Measurements from ENCODE around the gene ZNF697. TPM values are rescaled to one million over a fixed set of nuclear protein-coding genes. Genes with fewer than 3 reads are reported as not detected.

ZNF697 gene
- total RNA-seq, 1 donor from 2014 or later, result 11.4 TPM

DNA sequence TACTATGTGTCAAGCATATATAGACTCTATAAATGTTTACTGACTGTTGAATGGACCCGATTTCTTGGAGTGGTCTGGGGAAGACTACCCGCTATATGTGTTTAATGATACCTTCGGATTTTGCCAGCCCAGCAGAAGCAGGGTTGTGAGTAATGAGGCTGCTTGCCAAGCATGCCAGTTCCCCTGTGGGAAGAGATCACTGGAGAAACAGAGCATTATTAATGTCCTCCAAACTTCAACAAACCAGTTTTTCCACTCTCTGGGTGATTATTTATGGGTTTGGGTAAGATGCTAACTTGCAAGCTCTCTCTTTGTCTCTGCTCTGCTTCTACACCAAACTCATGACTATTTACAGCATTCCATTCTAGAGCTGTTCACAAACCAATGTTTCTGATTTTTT, 38.6 kb upstream of the ZNF697 start:
- H3K4me1 ChIP-seq, result no peaks in the 10 kb centered on the region
- H3K27ac ChIP-seq, result no peak overlapping the region
- intact Hi-C loops (cut with DNase I), result no loop called here
- DNase-seq (no peak), ATAC-seq (no peak)
- H3K27me3 ChIP-seq, result no peaks in the 10 kb centered on the region
- no peaks in the 10 kb centered on the region for H3K36me3 ChIP-seq
- TF ChIP-seq CTCF (IDR thresholded peaks at IDR 0.05), result no peak
- H3K4me3 ChIP-seq, result no peak overlapping the region
- no peaks in the 10 kb centered on the region for H3K9me3 ChIP-seq

DNA sequence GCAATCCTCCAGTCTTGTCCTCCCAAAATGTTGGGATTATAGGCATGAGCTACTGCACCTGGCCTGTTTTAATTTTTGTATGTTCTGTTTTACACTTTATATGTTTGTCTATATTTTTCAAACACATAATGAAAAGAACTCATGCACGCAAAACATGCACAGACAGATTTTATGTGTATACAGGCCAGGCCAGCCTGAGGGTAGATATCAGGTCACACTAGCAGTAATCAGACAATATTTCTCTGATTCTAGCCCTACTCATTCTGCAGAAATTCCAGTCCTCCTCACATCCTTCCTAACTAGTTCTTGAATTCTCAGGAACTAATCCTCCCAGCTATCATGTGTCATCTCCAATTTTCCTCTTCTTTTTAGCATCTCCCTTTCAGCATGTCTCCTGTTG, 35.8 kb upstream of the ZNF697 start:
- Histone ChIP-seq H3K36me3 (no peaks in the 10 kb centered on the region), H3K4me1 (no peaks in the 10 kb centered on the region), H3K27ac (no peak overlapping the region), H3K4me3 (no peak overlapping the region), H3K27me3 (no peaks in the 10 kb centered on the region), H3K9me3 (no peaks in the 10 kb centered on the region)
- intact Hi-C loops (cut with DNase I), result no loop called here
- ATAC-seq (no peak), DNase-seq (no peak)
- TF ChIP-seq CTCF (IDR thresholded peaks at IDR 0.05), result no peak

DNA sequence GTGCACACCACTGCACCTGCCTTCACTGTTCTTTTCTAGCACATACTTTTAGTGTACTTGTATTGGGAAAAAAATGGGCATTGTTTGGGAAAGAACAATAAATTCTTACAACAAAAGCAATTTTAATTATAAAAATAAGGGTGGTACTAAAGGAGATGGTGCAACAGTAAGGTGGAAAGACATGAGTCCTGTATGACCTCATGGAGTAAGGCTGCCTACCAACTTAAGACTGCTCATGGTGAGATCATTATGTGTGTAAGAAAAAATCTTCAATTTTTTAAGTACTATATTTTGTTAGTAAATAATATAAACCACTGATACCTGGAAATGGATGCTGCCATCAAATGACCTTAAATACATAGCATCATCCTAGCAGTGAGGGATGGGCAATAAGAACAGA, 34.1 kb upstream of the ZNF697 start:
- H3K27me3 ChIP-seq, result no peaks in the 10 kb centered on the region
- TF ChIP-seq CTCF (IDR thresholded peaks at IDR 0.05), result no peak

GRCh38 chr1:119681560-119681959, 33.5 kb upstream of the ZNF697 start:
- DNase-seq (no peak), ATAC-seq (no peak)
- H3K4me3 ChIP-seq, result no peak overlapping the region
- intact Hi-C loops (cut with DNase I), result no loop called here
- H3K4me1 ChIP-seq, result no peaks in the 10 kb centered on the region
- H3K36me3 ChIP-seq, result no peaks in the 10 kb centered on the region
- no peaks in the 10 kb centered on the region for H3K9me3 ChIP-seq
- no peak for TF ChIP-seq CTCF (IDR thresholded peaks at IDR 0.05)
- no peak overlapping the region for H3K27ac ChIP-seq
- H3K27me3 ChIP-seq, result no peaks in the 10 kb centered on the region

More for the DNA sequence above, 34.1 kb upstream of the ZNF697 start:
- no peak for DNase-seq
- Histone ChIP-seq H3K36me3 (no peaks in the 10 kb centered on the region), H3K4me1 (no peaks in the 10 kb centered on the region), H3K27ac (no peak overlapping the region), H3K9me3 (no peaks in the 10 kb centered on the region), H3K4me3 (no peak overlapping the region)
- intact Hi-C loops (cut with DNase I), result no loop called here
- ATAC-seq, result no peak

DNA sequence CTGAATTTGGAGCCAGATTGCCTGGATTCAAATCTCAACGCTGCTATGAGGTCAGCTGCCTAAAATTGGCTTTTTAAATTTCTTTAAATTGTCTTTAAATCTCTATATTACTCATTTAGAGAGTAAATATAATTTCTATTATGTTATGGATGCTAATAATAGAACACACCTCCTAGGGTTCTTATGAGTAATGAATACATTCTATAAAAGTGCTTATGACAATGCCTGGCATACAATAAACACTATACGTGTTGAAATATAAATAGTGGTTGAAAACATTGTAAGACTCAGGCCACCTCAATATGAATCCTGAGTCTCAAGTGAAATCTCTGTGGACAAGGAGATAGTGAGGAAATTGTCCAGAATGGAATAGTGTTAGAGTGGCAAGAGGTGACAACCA, 32.7 kb upstream of the ZNF697 start:
- Histone ChIP-seq H3K9me3 (no peaks in the 10 kb centered on the region), H3K27ac (no peak overlapping the region), H3K4me1 (no peaks in the 10 kb centered on the region), H3K36me3 (no peaks in the 10 kb centered on the region), H3K4me3 (no peak overlapping the region), H3K27me3 (no peaks in the 10 kb centered on the region)
- ATAC-seq (no peak), DNase-seq (no peak)
- TF ChIP-seq CTCF (IDR thresholded peaks at IDR 0.05), result no peak
- intact Hi-C loops (cut with DNase I), result no loop called here

DNA sequence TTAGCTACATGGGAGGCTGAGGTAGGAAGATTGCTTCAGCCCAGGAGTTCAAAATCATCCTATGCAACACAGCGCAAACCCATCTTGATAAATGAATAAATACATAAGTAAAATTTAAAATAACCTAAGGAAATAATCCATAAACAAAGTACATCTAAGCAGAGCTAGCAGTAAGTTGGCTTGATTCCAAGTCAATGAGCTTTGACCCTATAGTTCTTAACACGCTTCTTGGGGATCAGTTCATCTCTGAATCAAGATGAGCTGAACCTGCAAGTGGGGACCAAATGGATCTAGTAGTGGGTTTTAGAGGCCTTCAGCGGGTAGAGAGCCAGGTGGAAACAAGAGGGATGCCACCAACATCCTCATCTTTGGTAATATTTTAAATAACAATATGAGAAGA, 32.1 kb upstream of the ZNF697 start:
- no peak for ATAC-seq
- no peaks in the 10 kb centered on the region for H3K36me3 ChIP-seq
- H3K9me3 ChIP-seq, result no peaks in the 10 kb centered on the region
- no peak overlapping the region for H3K4me3 ChIP-seq
- DNase-seq, result no peak
- H3K27me3 ChIP-seq, result no peaks in the 10 kb centered on the region
- intact Hi-C loops (cut with DNase I), result no loop called here
- TF ChIP-seq CTCF (IDR thresholded peaks at IDR 0.05), result no peak
- H3K4me1 ChIP-seq, result peaks cover 2% of the 10 kb centered on the region
- H3K27ac ChIP-seq, result no peak overlapping the region
